Stomach (tissue), 9 donors: ENCODE measurements around the gene TMEM203. TPM values are rescaled to one million over a fixed set of nuclear protein-coding genes. Genes with fewer than 3 reads are reported as not detected.
A peak's percentile ranks its signal among the peaks of the same experiment; 100 is the strongest.

Experiments
- DNase-seq, 2 donors: peaks; one replicate each; pipeline versions ENCODE4 v3.0.0 to v3.0.0-alpha.2; 2013 to 2019
- H3K27ac ChIP-seq, 5 donors: fragments of 200-600 bp in 4 of 5; sonication (generic) in 4 of 5; one replicate each; pipeline ENCODE4 v1.5.1; 2013 to 2019; ENCODE audit warnings: mild to moderate bottlenecking in 1 of 5, moderate library complexity in 1 of 5
- H3K27me3 ChIP-seq, 3 donors: fragments of 200-600 bp; sonication (generic); one replicate each; pipeline ENCODE4 v1.5.1; 2017 to 2019; ENCODE audit warnings: mixed run types in 1 of 3
- H3K36me3 ChIP-seq, 4 donors: fragments of 200-600 bp; sonication (generic); 1 replicate in 3 of 4; 2 replicates in 1 of 4; pipeline ENCODE4 v1.5.1; 2016 to 2019
- H3K4me1 ChIP-seq, 4 donors: fragments of 200-600 bp; sonication (generic); one replicate each; pipeline ENCODE4 v1.5.1; 2016 to 2019
- H3K4me3 ChIP-seq, 4 donors: fragments of 200-600 bp; sonication (generic) in 3 of 4; one replicate each; pipeline ENCODE4 v1.5.1; 2016 to 2019; ENCODE audit warnings: mild to moderate bottlenecking in 1 of 4
- H3K9me3 ChIP-seq, 4 donors: fragments of 200-600 bp; sonication (generic); one replicate each; pipeline ENCODE4 v1.5.1; 2016 to 2019
- EP300 ChIP-seq: sonication (generic); formaldehyde crosslinking; IDR thresholded peaks from one replicate; pipeline ENCODE4 v1.6.1; 2017; ENCODE audit warnings: antibody characterized with exemption
- POLR2A ChIP-seq, 4 donors: fragments of 450-650 bp; IDR thresholded peaks; one replicate each; pipeline ENCODE4 v1.6.1; 2016; ENCODE audit warnings: antibody characterized with exemption in 4 of 4, control low read depth in 2 of 4, mild to moderate bottlenecking in 1 of 4, moderate library complexity in 1 of 4
- POLR2AphosphoS5 ChIP-seq, 3 donors: sonication (generic); formaldehyde crosslinking; IDR thresholded peaks; one replicate each; pipeline ENCODE4 v1.6.1; 2016; ENCODE audit warnings: antibody characterized with exemption in 3 of 3
- WGBS, 5 donors: extraction: QIAGEN DNeasy Blood & Tissue Kit in 3 of 5; methylation state at CpG; one replicate each; pipeline versions ENCODE4 v1.1.5 to v1.1.7; 2013 to 2018; 5-methylcytosine and 5-hydroxymethylcytosine counted together
- intact Hi-C: fragments of 100-400 bp; cut with DNase I; formaldehyde crosslinking; loops from one replicate; pipeline ENCODE4 v1.15.1; 2023; ENCODE audit warnings: low total_unique reads
- polyA plus RNA-seq, 3 donors: library from polyadenylated mRNA; stranded (reverse); fragments of 200-250 nt; gene quantifications; one replicate each; pipeline ENCODE4 v1.2.3, GENCODE V29; 2013
- total RNA-seq, 5 donors: library from RNA; depleted of rRNA; stranded (reverse); fragments of >200 nt; gene quantifications; one replicate each; pipeline versions ENCODE4 v1.1.0 to v1.2.3, GENCODE V29; 2014 to 2016
- TF ChIP-seq, protein P1 (sequence below), 7 experiments: fragments of 450-650 bp in 4 of 7; fragments of 200-600 bp in 3 of 7; sonication (generic) in 3 of 7; IDR thresholded peaks; one replicate each; pipeline ENCODE4 v1.5.1; 2016 to 2019; ENCODE audit warnings: antibody characterized with exemption in 7 of 7, control low read depth in 2 of 7, mild to moderate bottlenecking in 1 of 7
- donor health status: healthy with polysubstance abuse.
- donor health status: Bipolar disorder and iron deficiency.
- donor health status: healthy.

Gene TMEM203
- total and polyA plus RNA-seq, 8 donors, result 20.6 to 37.0 (median 29.4) TPM

DNA sequence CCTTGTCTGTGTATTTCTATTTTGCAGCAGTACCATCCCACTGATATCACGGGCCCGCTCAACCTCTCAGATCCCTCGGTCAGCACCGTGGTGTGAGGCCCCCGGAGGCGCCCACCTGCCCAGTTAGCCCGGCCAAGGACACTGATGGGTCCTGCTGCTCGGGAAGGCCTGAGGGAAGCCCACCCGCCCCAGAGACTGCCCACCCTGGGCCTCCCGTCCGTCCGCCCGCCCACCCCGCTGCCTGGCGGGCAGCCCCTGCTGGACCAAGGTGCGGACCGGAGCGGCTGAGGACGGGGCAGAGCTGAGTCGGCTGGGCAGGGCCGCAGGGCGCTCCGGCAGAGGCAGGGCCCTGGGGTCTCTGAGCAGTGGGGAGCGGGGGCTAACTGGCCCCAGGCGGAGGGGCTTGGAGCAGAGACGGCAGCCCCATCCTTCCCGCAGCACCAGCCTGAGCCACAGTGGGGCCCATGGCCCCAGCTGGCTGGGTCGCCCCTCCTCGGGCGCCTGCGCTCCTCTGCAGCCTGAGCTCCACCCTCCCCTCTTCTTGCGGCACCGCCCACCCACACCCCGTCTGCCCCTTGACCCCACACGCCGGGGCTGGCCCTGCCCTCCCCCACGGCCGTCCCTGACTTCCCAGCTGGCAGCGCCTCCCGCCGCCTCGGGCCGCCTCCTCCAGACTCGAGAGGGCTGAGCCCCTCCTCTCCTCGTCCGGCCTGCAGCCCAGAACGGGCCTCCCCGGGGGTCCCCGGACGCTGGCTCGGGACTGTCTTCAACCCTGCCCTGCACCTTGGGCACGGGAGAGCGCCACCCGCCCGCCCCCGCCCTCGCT, 37.5 kb downstream of the TMEM203 start:
- 2 to 7% (median 4%) methylated on average over 15 to 57 of the region's 57 CpGs for WGBS, 5 donors
- Histone ChIP-seq H3K9me3 (no peaks in the 10 kb centered on the region), H3K27me3 (peaks cover 28 to 100% (median 96%) of the 10 kb centered on the region in 3 donors), H3K4me1 (peaks cover 47 to 69% (median 54%) of the 10 kb centered on the region in 4 donors), H3K4me3 (peak overlapping the region; percentile 42 to 56 (median 46)), H3K27ac (peak overlapping the region in 1 of 5 donors; percentile 66), H3K36me3 (no peaks in the 10 kb centered on the region)
- peak; percentile 76 to 78 for DNase-seq
- intact Hi-C loops, result no loop called here
- no peak for TF ChIP-seq POLR2AphosphoS5 (IDR thresholded peaks at IDR 0.05)
- TF ChIP-seq POLR2A (IDR thresholded peaks at IDR 0.05), result no peak
- no peak for TF ChIP-seq EP300
- TF ChIP-seq, protein P1, sequence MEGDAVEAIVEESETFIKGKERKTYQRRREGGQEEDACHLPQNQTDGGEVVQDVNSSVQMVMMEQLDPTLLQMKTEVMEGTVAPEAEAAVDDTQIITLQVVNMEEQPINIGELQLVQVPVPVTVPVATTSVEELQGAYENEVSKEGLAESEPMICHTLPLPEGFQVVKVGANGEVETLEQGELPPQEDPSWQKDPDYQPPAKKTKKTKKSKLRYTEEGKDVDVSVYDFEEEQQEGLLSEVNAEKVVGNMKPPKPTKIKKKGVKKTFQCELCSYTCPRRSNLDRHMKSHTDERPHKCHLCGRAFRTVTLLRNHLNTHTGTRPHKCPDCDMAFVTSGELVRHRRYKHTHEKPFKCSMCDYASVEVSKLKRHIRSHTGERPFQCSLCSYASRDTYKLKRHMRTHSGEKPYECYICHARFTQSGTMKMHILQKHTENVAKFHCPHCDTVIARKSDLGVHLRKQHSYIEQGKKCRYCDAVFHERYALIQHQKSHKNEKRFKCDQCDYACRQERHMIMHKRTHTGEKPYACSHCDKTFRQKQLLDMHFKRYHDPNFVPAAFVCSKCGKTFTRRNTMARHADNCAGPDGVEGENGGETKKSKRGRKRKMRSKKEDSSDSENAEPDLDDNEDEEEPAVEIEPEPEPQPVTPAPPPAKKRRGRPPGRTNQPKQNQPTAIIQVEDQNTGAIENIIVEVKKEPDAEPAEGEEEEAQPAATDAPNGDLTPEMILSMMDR (IDR thresholded peaks at IDR 0.05), result no peak

DNA sequence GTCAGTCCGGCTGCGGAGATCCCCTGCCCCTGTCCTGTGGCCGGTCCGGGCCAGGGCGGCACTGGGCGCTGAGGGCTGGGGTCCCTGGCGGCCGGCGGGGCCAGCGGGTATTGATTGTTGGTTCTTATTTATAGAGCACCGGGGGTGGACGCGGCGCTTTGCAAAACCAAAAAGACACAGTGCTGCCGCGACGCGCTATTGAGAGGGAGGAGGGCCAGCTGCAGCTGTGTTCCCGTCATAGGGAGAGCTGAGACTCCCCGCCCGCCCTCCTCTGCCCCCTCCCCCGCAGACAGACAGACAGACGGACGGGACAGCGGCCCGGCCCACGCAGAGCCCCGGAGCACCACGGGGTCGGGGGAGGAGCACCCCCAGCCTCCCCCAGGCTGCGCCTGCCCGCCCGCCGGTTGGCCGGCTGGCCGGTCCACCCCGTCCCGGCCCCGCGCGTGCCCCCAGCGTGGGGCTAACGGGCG, 38.1 kb downstream of the TMEM203 start:
- TF ChIP-seq, protein P1 (IDR thresholded peaks at IDR 0.05), result no peak
- TF ChIP-seq POLR2AphosphoS5 (IDR thresholded peaks at IDR 0.05) (no peak), POLR2A (IDR thresholded peaks at IDR 0.05) (no peak), EP300 (no peak)
- H3K27me3 ChIP-seq, result peaks cover 28 to 100% (median 96%) of the 10 kb centered on the region in 3 donors
- DNase-seq, result no peak
- intact Hi-C loops, result no loop called here
- H3K4me1 ChIP-seq, result peaks cover 51 to 69% (median 56%) of the 10 kb centered on the region in 4 donors
- H3K9me3 ChIP-seq, result no peaks in the 10 kb centered on the region
- 10 to 20% (median 16%) methylated on average over 6 to 44 of the region's 44 CpGs for WGBS, 5 donors
- H3K27ac ChIP-seq, result no peak overlapping the region
- peak overlapping the region in 3 of 4 donors; percentile 42 to 56 (median 49) for H3K4me3 ChIP-seq
- H3K36me3 ChIP-seq, result no peaks in the 10 kb centered on the region

DNA sequence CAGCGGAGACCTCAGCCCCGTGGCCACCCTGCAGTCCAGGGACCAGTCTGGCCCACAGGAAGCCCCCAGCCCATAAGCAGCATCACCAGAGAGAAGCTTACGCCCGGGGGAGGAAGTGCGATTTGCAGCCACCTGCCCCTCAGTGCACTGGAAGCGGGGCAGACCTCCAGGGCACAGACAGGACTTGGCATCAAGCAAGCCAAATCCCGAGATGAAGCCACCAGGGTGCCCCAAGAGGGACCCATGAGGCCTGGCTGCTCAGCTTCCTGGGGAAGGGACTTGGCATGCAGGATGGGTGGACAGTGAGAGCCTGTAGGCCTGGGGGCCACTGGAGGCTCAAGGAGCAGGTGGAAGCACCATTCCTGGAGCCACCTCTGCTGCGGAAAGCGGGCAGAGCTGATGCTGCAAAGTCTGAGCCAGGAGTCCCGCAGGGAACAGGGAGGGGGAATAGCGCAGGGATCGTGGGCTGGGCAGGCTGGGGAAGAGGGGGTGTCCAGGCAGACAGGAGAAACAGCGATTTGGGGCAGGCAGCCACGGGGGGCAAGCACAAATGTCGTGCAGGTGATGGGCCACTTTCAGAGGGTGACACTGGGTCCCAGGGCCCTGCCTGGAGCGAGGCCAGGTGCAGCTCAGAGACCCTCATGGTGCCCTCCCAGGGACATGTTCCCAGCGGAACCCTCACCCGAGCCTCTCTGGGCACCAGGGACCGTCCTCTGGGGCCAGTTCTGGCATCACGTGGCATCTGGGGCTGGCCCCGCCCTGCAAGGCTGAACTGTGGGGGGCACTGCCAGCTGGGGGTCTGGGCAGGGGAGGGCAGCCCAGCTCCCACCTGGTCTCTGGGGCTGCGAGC, 38.8 kb downstream of the TMEM203 start:
- Histone ChIP-seq H3K4me3 (no peak overlapping the region), H3K4me1 (peaks cover 53 to 69% (median 59%) of the 10 kb centered on the region in 4 donors), H3K9me3 (no peaks in the 10 kb centered on the region), H3K36me3 (no peaks in the 10 kb centered on the region), H3K27me3 (peaks cover 28 to 100% (median 98%) of the 10 kb centered on the region in 3 donors), H3K27ac (no peak overlapping the region)
- intact Hi-C loops, result no loop called here
- WGBS, 5 donors, result 62 to 76% (median 71%) methylated on average over 21 to 22 of the region's 22 CpGs
- DNase-seq, result no peak
- TF ChIP-seq EP300 (no peak), POLR2AphosphoS5 (IDR thresholded peaks at IDR 0.05) (no peak), POLR2A (IDR thresholded peaks at IDR 0.05) (no peak)
- TF ChIP-seq, protein P1 (IDR thresholded peaks at IDR 0.05), result no peak

DNA sequence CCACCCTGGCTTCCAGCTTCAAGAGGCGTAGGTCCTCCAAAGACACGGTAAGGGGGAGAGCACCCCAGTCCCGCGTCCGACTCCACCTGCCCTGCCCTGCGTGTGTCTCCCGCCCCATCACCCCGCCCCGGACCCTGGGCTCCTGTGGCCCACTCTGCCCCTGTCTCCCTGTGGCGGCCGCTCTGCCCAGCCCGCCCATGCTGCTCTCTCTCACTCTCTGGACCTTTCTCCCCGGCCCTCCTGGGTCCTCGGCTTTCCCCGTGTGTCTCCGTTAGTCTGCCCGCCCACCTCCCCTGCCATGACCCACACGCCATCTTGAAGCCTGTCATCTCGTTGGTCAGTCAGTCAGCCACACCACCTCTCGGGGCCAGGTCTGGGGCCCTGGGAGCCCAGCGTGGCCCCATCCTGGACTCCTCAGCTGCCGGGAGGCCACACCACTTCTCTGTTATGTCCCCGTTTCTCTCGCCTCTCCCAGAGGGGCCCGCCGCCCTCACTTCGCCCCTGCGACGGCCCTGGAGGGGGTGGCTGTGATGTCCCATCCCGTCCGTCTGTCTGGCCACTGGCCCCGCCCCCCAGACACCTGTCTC, 40.1 kb downstream of the TMEM203 start:
- DNase-seq, result no peak
- Histone ChIP-seq H3K27me3 (peaks cover 40 to 100% (median 100%) of the 10 kb centered on the region in 3 donors), H3K9me3 (no peaks in the 10 kb centered on the region), H3K27ac (no peak overlapping the region), H3K36me3 (no peaks in the 10 kb centered on the region), H3K4me3 (no peak overlapping the region), H3K4me1 (peaks cover 52 to 65% (median 64%) of the 10 kb centered on the region in 4 donors)
- intact Hi-C loops, result no loop called here
- TF ChIP-seq EP300, result no peak
- TF ChIP-seq, protein P1 (IDR thresholded peaks at IDR 0.05), result no peak
- TF ChIP-seq POLR2A (IDR thresholded peaks at IDR 0.05), result no peak
- no peak for TF ChIP-seq POLR2AphosphoS5 (IDR thresholded peaks at IDR 0.05)
- WGBS, 5 donors, result 77 to 90% (median 87%) methylated on average over 30 to 32 of the region's 32 CpGs
